Measurements from ENCODE around the gene IL1A. TPM values are rescaled to one million over a fixed set of nuclear protein-coding genes. Genes with fewer than 3 reads are reported as not detected.

The IL1A gene
- total and polyA plus RNA-seq, 2 donors, result 1.3 to 1.9 TPM

- no peak overlapping the region for H3K27ac ChIP-seq (ENCODE audit: low read depth)
- H3K36me3 ChIP-seq (ENCODE audit: insufficient read depth), result no peaks in the 10 kb centered on the region
- H3K4me1 ChIP-seq (ENCODE audit: insufficient read depth), result peaks cover 3% of the 10 kb centered on the region
- H3K4me3 ChIP-seq (ENCODE audit: low read depth, low read length), result no peak overlapping the region
- DNase-seq (ENCODE audit: extremely low spot score), result no peak
- WGBS, result 79% methylated on average over 3 of the region's 3 CpGs
These were observed 27.1 kb upstream of the IL1A start for GRCh38 chr2:112811276-112811831.

- Histone ChIP-seq H3K27ac (ENCODE audit: low read depth) (no peak overlapping the region), H3K4me3 (ENCODE audit: low read depth, low read length) (no peak overlapping the region), H3K4me1 (ENCODE audit: insufficient read depth) (peaks cover 3% of the 10 kb centered on the region), H3K36me3 (ENCODE audit: insufficient read depth) (no peaks in the 10 kb centered on the region)
- no peak for DNase-seq (ENCODE audit: extremely low spot score)
These were observed 24.8 kb upstream of the IL1A start for GRCh38 chr2:112809112-112809511.

GRCh38 chr2:112807233-112807807 is 23.0 kb upstream of the IL1A start:
- H3K4me3 ChIP-seq (ENCODE audit: low read depth, low read length), result no peak overlapping the region
- WGBS, result 93% methylated on average over 3 of the region's 3 CpGs
- H3K36me3 ChIP-seq (ENCODE audit: insufficient read depth), result peaks cover 1% of the 10 kb centered on the region
- no peak for DNase-seq (ENCODE audit: extremely low spot score)
- H3K27ac ChIP-seq (ENCODE audit: low read depth), result no peak overlapping the region
- no peaks in the 10 kb centered on the region for H3K4me1 ChIP-seq (ENCODE audit: insufficient read depth)

GRCh38 chr2:112805542-112805941 is 21.2 kb upstream of the IL1A start:
- no peak for DNase-seq (ENCODE audit: extremely low spot score)
- no peak overlapping the region for H3K27ac ChIP-seq (ENCODE audit: low read depth)
- no peaks in the 10 kb centered on the region for H3K4me1 ChIP-seq (ENCODE audit: insufficient read depth)
- peaks cover 1% of the 10 kb centered on the region for H3K36me3 ChIP-seq (ENCODE audit: insufficient read depth)
- H3K4me3 ChIP-seq (ENCODE audit: low read depth, low read length), result no peak overlapping the region
- WGBS, result 83% methylated on average over 11 of the region's 11 CpGs

- Histone ChIP-seq H3K4me3 (ENCODE audit: low read depth, low read length) (no peak overlapping the region), H3K27ac (ENCODE audit: low read depth) (no peak overlapping the region), H3K4me1 (ENCODE audit: insufficient read depth) (no peaks in the 10 kb centered on the region), H3K36me3 (ENCODE audit: insufficient read depth) (peaks cover 1% of the 10 kb centered on the region)
- DNase-seq (ENCODE audit: extremely low spot score), result no peak
- WGBS, result 63% methylated on average over 5 of the region's 5 CpGs
These were observed 19.6 kb upstream of the IL1A start for GRCh38 chr2:112803691-112804521.

GRCh38 chr2:112800881-112801583 is 16.7 kb upstream of the IL1A start:
- H3K36me3 ChIP-seq (ENCODE audit: insufficient read depth), result peaks cover 1% of the 10 kb centered on the region
- H3K4me3 ChIP-seq (ENCODE audit: low read depth, low read length), result no peak overlapping the region
- no peak for DNase-seq (ENCODE audit: extremely low spot score)
- WGBS, result 77% methylated on average over 4 of the region's 4 CpGs
- no peaks in the 10 kb centered on the region for H3K4me1 ChIP-seq (ENCODE audit: insufficient read depth)
- no peak overlapping the region for H3K27ac ChIP-seq (ENCODE audit: low read depth)

- H3K36me3 ChIP-seq (ENCODE audit: insufficient read depth), result peaks cover 1% of the 10 kb centered on the region
- 78% methylated on average over 8 of the region's 8 CpGs for WGBS
- no peak for DNase-seq (ENCODE audit: extremely low spot score)
- no peak overlapping the region for H3K4me3 ChIP-seq (ENCODE audit: low read depth, low read length)
- no peak overlapping the region for H3K27ac ChIP-seq (ENCODE audit: low read depth)
- no peaks in the 10 kb centered on the region for H3K4me1 ChIP-seq (ENCODE audit: insufficient read depth)
These were observed 15.0 kb upstream of the IL1A start for GRCh38 chr2:112798979-112799975.

- Histone ChIP-seq H3K27ac (ENCODE audit: low read depth) (no peak overlapping the region), H3K4me3 (ENCODE audit: low read depth, low read length) (no peak overlapping the region), H3K36me3 (ENCODE audit: insufficient read depth) (no peaks in the 10 kb centered on the region), H3K4me1 (ENCODE audit: insufficient read depth) (no peaks in the 10 kb centered on the region)
- no peak for DNase-seq (ENCODE audit: extremely low spot score)
- WGBS, result 3% methylated on average over 1 of the region's 1 CpG
These were observed 12.2 kb upstream of the IL1A start for GRCh38 chr2:112796486-112796885.

GRCh38 chr2:112795774-112796173 is 11.5 kb upstream of the IL1A start:
- Histone ChIP-seq H3K27ac (ENCODE audit: low read depth) (no peak overlapping the region), H3K36me3 (ENCODE audit: insufficient read depth) (no peaks in the 10 kb centered on the region), H3K4me3 (ENCODE audit: low read depth, low read length) (no peak overlapping the region), H3K4me1 (ENCODE audit: insufficient read depth) (no peaks in the 10 kb centered on the region)
- DNase-seq (ENCODE audit: extremely low spot score), result no peak
- 64% methylated on average over 1 of the region's 1 CpG for WGBS

- Histone ChIP-seq H3K27ac (ENCODE audit: low read depth) (no peak overlapping the region), H3K4me3 (ENCODE audit: low read depth, low read length) (no peak overlapping the region), H3K36me3 (ENCODE audit: insufficient read depth) (no peaks in the 10 kb centered on the region), H3K4me1 (ENCODE audit: insufficient read depth) (no peaks in the 10 kb centered on the region)
- DNase-seq (ENCODE audit: extremely low spot score), result no peak
- WGBS, result 69% methylated on average over 3 of the region's 3 CpGs
These were observed 10.5 kb upstream of the IL1A start for GRCh38 chr2:112794841-112795240.

GRCh38 chr2:112794131-112794733 is 9.9 kb upstream of the IL1A start:
- no peak for DNase-seq (ENCODE audit: extremely low spot score)
- WGBS, result 44% methylated on average over 5 of the region's 5 CpGs
- no peaks in the 10 kb centered on the region for H3K4me1 ChIP-seq (ENCODE audit: insufficient read depth)
- H3K36me3 ChIP-seq (ENCODE audit: insufficient read depth), result no peaks in the 10 kb centered on the region
- H3K27ac ChIP-seq (ENCODE audit: low read depth), result no peak overlapping the region
- H3K4me3 ChIP-seq (ENCODE audit: low read depth, low read length), result no peak overlapping the region

GRCh38 chr2:112793449-112793978 is 9.2 kb upstream of the IL1A start:
- Histone ChIP-seq H3K4me3 (ENCODE audit: low read depth, low read length) (no peak overlapping the region), H3K27ac (ENCODE audit: low read depth) (no peak overlapping the region), H3K4me1 (ENCODE audit: insufficient read depth) (no peaks in the 10 kb centered on the region), H3K36me3 (ENCODE audit: insufficient read depth) (no peaks in the 10 kb centered on the region)
- no peak for DNase-seq (ENCODE audit: extremely low spot score)
- WGBS, result 62% methylated on average over 3 of the region's 3 CpGs

Measured in urinary bladder (tissue), 4 donors.